GM12801 (cell line): ENCODE results near the gene CLEC20A.

Experiments used
- CTCF ChIP-seq: IDR thresholded peaks from one replicate; pipeline ENCODE4 v1.5.1; 2011; ENCODE audit warnings: control low read depth; ENCODE audit not compliant: insufficient read length; ENCODE audit errors: extremely low read depth

The CLEC20A gene

DNA sequence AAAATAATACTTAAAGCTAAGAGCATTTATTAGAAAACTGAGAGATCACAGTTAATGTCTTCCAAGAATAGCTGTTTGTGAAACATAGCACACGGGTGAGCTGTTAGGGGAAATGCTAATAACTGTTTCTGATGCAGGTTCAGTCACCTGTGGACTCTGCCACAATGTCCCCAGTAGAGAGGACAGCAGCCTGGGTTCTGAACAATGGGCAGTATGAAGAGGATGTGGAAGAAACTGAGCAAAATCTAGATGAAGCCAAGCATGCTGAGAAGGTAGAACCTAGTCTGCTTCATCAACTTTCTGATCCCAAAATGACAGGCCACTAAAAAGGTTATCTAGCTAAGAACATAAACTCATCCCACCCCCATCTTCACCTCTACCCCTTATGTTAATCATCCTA, 32.6 kb downstream of the CLEC20A start:
- TF ChIP-seq CTCF, result no peak

DNA sequence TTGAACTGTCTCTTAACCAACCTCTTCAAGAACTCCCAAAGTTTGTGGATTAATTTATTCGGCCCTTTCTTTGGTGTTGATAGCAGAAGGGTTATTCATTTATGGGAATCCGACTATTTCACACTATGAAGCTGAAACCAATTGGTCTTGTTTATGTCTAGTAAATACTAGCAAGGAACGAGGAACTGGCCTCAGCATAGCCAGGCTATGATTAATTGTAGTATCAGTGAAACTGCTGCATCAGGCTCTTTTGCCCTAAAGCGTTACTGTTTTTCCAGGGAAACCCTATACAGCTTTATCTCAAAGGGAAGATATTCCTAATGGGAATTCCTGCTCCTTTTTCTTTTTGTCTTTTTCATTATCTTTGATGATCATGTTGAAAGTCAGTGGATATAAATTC, 35.1 kb downstream of the CLEC20A start:
- no peak for TF ChIP-seq CTCF

GRCh38 chr1:178461104-178461503, 35.7 kb downstream of the CLEC20A start:
- no peak for TF ChIP-seq CTCF

DNA sequence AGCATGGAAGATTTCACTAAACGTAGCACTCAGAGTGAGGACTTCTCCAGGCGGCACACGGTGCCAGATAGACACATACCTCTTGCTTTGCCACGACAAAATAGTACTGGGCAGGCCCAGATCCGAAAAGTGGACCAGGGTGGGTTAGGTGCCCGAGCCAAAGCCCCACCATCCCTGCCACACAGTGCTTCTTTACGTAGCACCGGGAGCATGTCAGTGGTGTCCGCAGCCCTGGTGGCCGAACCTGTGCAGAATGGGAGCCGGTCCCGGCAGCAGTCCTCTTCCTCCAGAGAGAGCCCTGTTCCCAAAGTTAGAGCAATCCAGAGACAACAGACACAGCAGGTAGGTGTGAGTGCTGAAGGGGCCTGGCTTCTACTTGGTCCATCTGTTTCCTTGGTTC, 38.6 kb downstream of the CLEC20A start:
- TF ChIP-seq CTCF, result no peak

- TF ChIP-seq CTCF, result no peak
These were observed 39.1 kb downstream of the CLEC20A start for GRCh38 chr1:178457651-178458050.

GRCh38 chr1:178456472-178456871, 40.3 kb downstream of the CLEC20A start:
- TF ChIP-seq CTCF, result no peak

DNA sequence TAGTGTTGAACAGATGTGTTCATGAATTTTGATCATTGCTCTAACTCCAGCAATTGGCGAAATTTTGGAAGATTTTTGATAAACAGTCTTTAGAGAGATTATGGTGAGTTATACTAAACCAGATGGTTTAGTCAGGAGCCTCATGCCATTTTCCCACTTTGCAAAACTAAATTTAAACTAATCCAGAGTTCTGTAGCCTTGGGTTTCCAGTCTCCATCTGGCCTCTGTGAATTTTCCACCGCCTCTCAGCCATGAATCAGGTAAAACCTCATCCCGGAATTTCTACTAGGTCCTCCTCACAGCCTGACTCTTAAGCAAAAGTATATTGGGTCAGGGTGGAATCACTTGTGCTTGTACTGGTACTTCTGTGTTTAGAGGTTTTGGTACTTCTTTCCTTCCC, 44.8 kb downstream of the CLEC20A start:
- no peak for TF ChIP-seq CTCF

DNA sequence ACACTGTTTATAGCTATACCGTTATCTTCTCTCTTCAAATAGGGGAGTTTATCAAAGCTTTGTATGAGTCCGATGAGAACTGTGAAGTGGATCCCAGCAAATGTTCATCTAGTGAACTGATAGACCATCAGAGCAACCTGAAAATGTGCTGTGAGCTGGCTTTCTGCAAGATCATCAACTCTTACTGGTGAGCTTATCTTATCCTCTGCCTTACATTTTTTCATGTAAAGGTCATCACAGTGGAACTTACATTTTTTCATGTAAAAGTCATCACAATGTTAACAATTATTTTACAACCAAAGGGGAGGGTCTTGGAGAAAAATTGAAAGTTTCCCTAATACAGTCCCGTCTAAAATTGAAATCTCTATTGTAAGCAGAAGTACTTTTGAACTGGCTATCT, 45.2 kb downstream of the CLEC20A start:
- no peak for TF ChIP-seq CTCF
